OCI-LY1 (cell line): ENCODE measurements around the gene WRNIP1.

Experiments
- CTCF ChIP-seq: fragments of 200-600 bp; sonication (generic), shearing (Covaris generic); IDR thresholded peaks from 2 replicates; pipeline ENCODE4 v1.5.1; 2017; ENCODE audit warnings: mild to moderate bottlenecking, antibody characterized with exemption, low read length, moderate library complexity, mixed read lengths
- EZH2 ChIP-seq: fragments of 200-600 bp; sonication (generic), shearing (Covaris generic); IDR thresholded peaks from 2 replicates; pipeline ENCODE4 v1.8.0; 2017; ENCODE audit warnings: borderline replicate concordance, mixed run types, mild to moderate bottlenecking, antibody characterized with exemption, low read length, moderate library complexity, mixed read lengths

- no peak for TF ChIP-seq CTCF
- no peak for TF ChIP-seq EZH2
Measured at GRCh38 chr6:2739335-2739734, 25.9 kb upstream of the WRNIP1 start.
